ENCODE results near the gene CRACR2B. TPM values are rescaled to one million over a fixed set of nuclear protein-coding genes. Genes with fewer than 3 reads are reported as not detected.

Gene CRACR2B
- total and polyA plus RNA-seq, 2 donors (not counting 1 experiment from before 2014, with no cell fraction given): 9.7 to 67.7 TPM

GRCh38 chr11:843086-843734 lies 15.5 kb downstream of the CRACR2B start:
- H3K27me3 Mint-ChIP-seq: no peaks in the 10 kb centered on the region
- peak overlapping the region in 4 of 5 experiments; percentile 69 to 96 (median 76) for H3K4me3 ChIP-seq (ENCODE audit: control extremely low read depth in 1 of 5, extremely low read depth in 1 of 5, insufficient read depth in 1 of 5, low read depth in 2 of 5, low read length in 4 of 5)
- H3K4me3 Mint-ChIP-seq: peak overlapping the region; percentile 83
- peaks cover 32% of the 10 kb centered on the region for H4K20me1 ChIP-seq (ENCODE audit: control insufficient read depth, insufficient read depth, low read length, poor library complexity, severe bottlenecking)
- no peaks in the 10 kb centered on the region for H3K9me3 Mint-ChIP-seq (ENCODE audit: insufficient read depth)
- H3K27ac Mint-ChIP-seq: peak overlapping the region; percentile 32
- ChIA-PET POLR2A (interaction anchor here (0.6 to 5.2 kb wide), 11 partner anchors 8 to 433 kb away, joined by 3 to 29 read pairs (median 6); partner anchors contain the start of genes CD151, CRACR2B, PNPLA2 and RPLP2), CTCF (interaction anchor here (0.8 to 1.6 kb wide), 4 partner anchors 10 to 44 kb away, joined by 3 to 6 read pairs (median 3); partner anchors contain the start of genes CD151 and CRACR2B)
- peak overlapping the region; percentile 88 for H3K4me2 ChIP-seq (replicated peaks; ENCODE audit: low read depth, low read length, poor library complexity, severe bottlenecking)
- H3K27me3 ChIP-seq (replicated peaks in 1 of 4; ENCODE audit: control extremely low read depth in 1 of 4, control insufficient read depth in 3 of 4, insufficient read depth in 4 of 4, low read length in 3 of 4): peaks cover 0 to 36% (median 8%) of the 10 kb centered on the region in 4 experiments
- DNase-seq (peak; percentile 52), ATAC-seq (ENCODE audit: low read depth) (peak; percentile 6)
- peaks cover 27 to 41% of the 10 kb centered on the region in 2 donors for H3K4me1 ChIP-seq (ENCODE audit: control insufficient read depth in 2 of 2, insufficient read depth in 2 of 2, low read length in 2 of 2)
- H3K4me1 Mint-ChIP-seq: peaks cover 27% of the 10 kb centered on the region
- peaks cover 0 to 14% of the 10 kb centered on the region in 2 experiments for H3K36me3 ChIP-seq (replicated peaks in 1 of 2; ENCODE audit: control extremely low read depth in 1 of 2, control insufficient read depth in 1 of 2, extremely low read depth in 1 of 2, insufficient read depth in 2 of 2, low read length in 1 of 2)
- H3K9ac ChIP-seq (ENCODE audit: low read length): peak overlapping the region; percentile 85
- intact Hi-C loops (cut with micrococcal nuclease): loop anchor here (2.0 to 5.0 kb wide), 2 partner anchors 68 to 1009 kb away; partner anchors contain the start of genes CHID1 and LSP1
- WGBS (ENCODE audit: insufficient coverage): 1% methylated on average over 50 of the region's 53 CpGs
- no peak overlapping the region for H3K27ac ChIP-seq (ENCODE audit: low read length in 2 of 2)
- TF ChIP-seq EZH2 (IDR thresholded peaks at IDR 0.05; ENCODE audit: borderline replicate concordance, insufficient read depth, low read depth, low read length, poor library complexity, severe bottlenecking): no peak
- peak; percentile 34 for TF ChIP-seq CTCF (IDR thresholded peaks at IDR 0.05)
- peak overlapping the region; percentile 96 for H2AFZ ChIP-seq (ENCODE audit: insufficient read depth, low read depth, low read length, poor library complexity, severe bottlenecking)
- no peaks in the 10 kb centered on the region for H3K9me3 ChIP-seq (ENCODE audit: control extremely low read depth in 1 of 3, control insufficient read depth in 2 of 3, insufficient read depth in 1 of 3, low read length in 2 of 3)
- peaks cover 20% of the 10 kb centered on the region for H3K79me2 ChIP-seq (ENCODE audit: control insufficient read depth, insufficient read depth, low read length)
